Vagina (tissue), 2 donors: ENCODE data around the gene MARVELD1. TPM values are rescaled to one million over a fixed set of nuclear protein-coding genes. Genes with fewer than 3 reads are reported as not detected.
A peak's percentile ranks its signal among the peaks of the same experiment; 100 is the strongest.

Experiments used
- DNase-seq, 2 donors: peaks; one replicate each; pipeline ENCODE4 v3.0.0-alpha.2; 2017; ENCODE audit errors: extremely low spot score in 2 of 2
- H3K27ac ChIP-seq: fragments of 200-600 bp; sonication (generic); one replicate; pipeline ENCODE4 v1.5.1; 2019
- H3K27me3 ChIP-seq: fragments of 200-600 bp; sonication (generic); one replicate; pipeline ENCODE4 v1.5.1; 2019
- H3K36me3 ChIP-seq, 2 donors: fragments of 200-600 bp; sonication (generic); one replicate each; pipeline ENCODE4 v1.5.1; 2017 to 2019
- H3K4me1 ChIP-seq: fragments of 200-600 bp; sonication (generic); one replicate; pipeline ENCODE4 v1.5.1; 2019
- H3K4me3 ChIP-seq, 2 donors: fragments of 200-600 bp; sonication (generic); 1 replicate in 1 of 2; 2 replicates in 1 of 2; pipeline ENCODE4 v1.5.1; 2016 to 2019
- H3K9me3 ChIP-seq: fragments of 200-600 bp; sonication (generic); one replicate; pipeline ENCODE4 v1.5.1; 2019
- POLR2A ChIP-seq, 2 donors: fragments of 450-650 bp; IDR thresholded peaks; one replicate each; pipeline ENCODE4 v1.6.1; 2017; ENCODE audit warnings: antibody characterized with exemption in 2 of 2, mild to moderate bottlenecking in 2 of 2, moderate library complexity in 2 of 2
- POLR2AphosphoS5 ChIP-seq, 2 donors: sonication (generic); formaldehyde crosslinking; IDR thresholded peaks; one replicate each; pipeline ENCODE4 v1.9.0; 2017; ENCODE audit warnings: antibody characterized with exemption in 2 of 2, mild to moderate bottlenecking in 2 of 2, low read depth in 1 of 2; ENCODE audit not compliant: insufficient read depth in 1 of 2
- intact Hi-C: fragments of 100-400 bp; cut with DNase I; formaldehyde crosslinking; loops from one replicate; pipeline ENCODE4 v1.15.1; 2023
- total RNA-seq: library from RNA; depleted of rRNA; stranded (reverse); fragments of >200 nt; gene quantifications from one replicate; pipeline ENCODE4 v1.2.3, GENCODE V29; 2016
- TF ChIP-seq, protein P1 (sequence below), 3 experiments: fragments of 450-650 bp in 2 of 3; fragments of 200-600 bp in 1 of 3; sonication (generic) in 1 of 3; IDR thresholded peaks; one replicate each; pipeline ENCODE4 v1.5.1; 2017 to 2019; ENCODE audit warnings: antibody characterized with exemption in 3 of 3, mild to moderate bottlenecking in 2 of 3, moderate library complexity in 2 of 3

The MARVELD1 gene
- total RNA-seq, 1 donor from 2014 or later = 24.1 TPM

DNA sequence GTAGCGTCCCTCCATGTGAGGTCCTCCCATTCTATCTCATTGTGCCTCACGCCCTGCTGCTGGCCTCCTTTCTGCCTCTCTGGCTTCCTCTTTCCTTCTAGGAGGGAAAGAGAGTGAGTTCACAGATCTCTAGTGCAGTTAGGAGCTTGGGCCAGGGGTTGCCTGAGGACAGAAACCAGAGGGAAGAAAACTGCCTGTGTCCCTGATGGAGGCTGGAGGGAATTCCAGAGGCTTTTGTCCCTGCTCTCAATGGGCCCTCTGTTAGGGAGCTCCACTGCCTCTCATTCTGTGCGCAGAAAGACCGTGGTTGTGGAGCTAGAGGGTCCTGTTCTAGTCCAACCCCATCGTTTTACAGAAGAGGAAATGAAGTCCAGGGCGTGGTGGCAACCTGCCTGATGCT, 4.6 kb downstream of the MARVELD1 start:
- DNase-seq = no peak
- no peaks in the 10 kb centered on the region for H3K9me3 ChIP-seq
- H3K4me3 ChIP-seq = no peak overlapping the region
- H3K36me3 ChIP-seq = peaks cover 0 to 10% of the 10 kb centered on the region in 2 donors
- peaks cover 67% of the 10 kb centered on the region for H3K4me1 ChIP-seq
- H3K27ac ChIP-seq = peak overlapping the region; percentile 97
- TF ChIP-seq POLR2AphosphoS5 (IDR thresholded peaks at IDR 0.05; ENCODE audit: insufficient read depth in 1 of 2, low read depth in 1 of 2) (no peak), POLR2A (IDR thresholded peaks at IDR 0.05) (no peak)
- TF ChIP-seq, protein P1, sequence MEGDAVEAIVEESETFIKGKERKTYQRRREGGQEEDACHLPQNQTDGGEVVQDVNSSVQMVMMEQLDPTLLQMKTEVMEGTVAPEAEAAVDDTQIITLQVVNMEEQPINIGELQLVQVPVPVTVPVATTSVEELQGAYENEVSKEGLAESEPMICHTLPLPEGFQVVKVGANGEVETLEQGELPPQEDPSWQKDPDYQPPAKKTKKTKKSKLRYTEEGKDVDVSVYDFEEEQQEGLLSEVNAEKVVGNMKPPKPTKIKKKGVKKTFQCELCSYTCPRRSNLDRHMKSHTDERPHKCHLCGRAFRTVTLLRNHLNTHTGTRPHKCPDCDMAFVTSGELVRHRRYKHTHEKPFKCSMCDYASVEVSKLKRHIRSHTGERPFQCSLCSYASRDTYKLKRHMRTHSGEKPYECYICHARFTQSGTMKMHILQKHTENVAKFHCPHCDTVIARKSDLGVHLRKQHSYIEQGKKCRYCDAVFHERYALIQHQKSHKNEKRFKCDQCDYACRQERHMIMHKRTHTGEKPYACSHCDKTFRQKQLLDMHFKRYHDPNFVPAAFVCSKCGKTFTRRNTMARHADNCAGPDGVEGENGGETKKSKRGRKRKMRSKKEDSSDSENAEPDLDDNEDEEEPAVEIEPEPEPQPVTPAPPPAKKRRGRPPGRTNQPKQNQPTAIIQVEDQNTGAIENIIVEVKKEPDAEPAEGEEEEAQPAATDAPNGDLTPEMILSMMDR (IDR thresholded peaks at IDR 0.05) = no peak
- intact Hi-C loops = no loop called here
- H3K27me3 ChIP-seq = no peaks in the 10 kb centered on the region

- H3K4me1 ChIP-seq = peaks cover 64% of the 10 kb centered on the region
- TF ChIP-seq, protein P1 (IDR thresholded peaks at IDR 0.05) = no peak
- TF ChIP-seq POLR2AphosphoS5 (IDR thresholded peaks at IDR 0.05; ENCODE audit: insufficient read depth in 1 of 2, low read depth in 1 of 2) (peak; percentile 76 to 89), POLR2A (IDR thresholded peaks at IDR 0.05) (peak in 1 of 2 donors; percentile 8)
- no peaks in the 10 kb centered on the region for H3K27me3 ChIP-seq
- H3K27ac ChIP-seq = peak overlapping the region; percentile 97
- intact Hi-C loops = no loop called here
- H3K9me3 ChIP-seq = no peaks in the 10 kb centered on the region
- peaks cover 0 to 10% of the 10 kb centered on the region in 2 donors for H3K36me3 ChIP-seq
- H3K4me3 ChIP-seq = no peak overlapping the region
- peak in 1 of 2 donors; percentile 98 for DNase-seq
Measured at GRCh38 chr10:97718659-97719142, 5.2 kb downstream of the MARVELD1 start.

- TF ChIP-seq, protein P1 (IDR thresholded peaks at IDR 0.05) = no peak
- TF ChIP-seq POLR2A (IDR thresholded peaks at IDR 0.05) (no peak), POLR2AphosphoS5 (IDR thresholded peaks at IDR 0.05; ENCODE audit: insufficient read depth in 1 of 2, low read depth in 1 of 2) (no peak)
- intact Hi-C loops = no loop called here
- no peak for DNase-seq
- H3K27ac ChIP-seq = peak overlapping the region; percentile 97
- peaks cover 64% of the 10 kb centered on the region for H3K4me1 ChIP-seq
- H3K9me3 ChIP-seq = no peaks in the 10 kb centered on the region
- H3K4me3 ChIP-seq = no peak overlapping the region
- H3K36me3 ChIP-seq = peaks cover 0 to 10% of the 10 kb centered on the region in 2 donors
- H3K27me3 ChIP-seq = no peaks in the 10 kb centered on the region
Measured at GRCh38 chr10:97719602-97720001, 6.1 kb downstream of the MARVELD1 start.

- peaks cover 48% of the 10 kb centered on the region for H3K4me1 ChIP-seq
- peak overlapping the region; percentile 11 for H3K27ac ChIP-seq
- intact Hi-C loops = no loop called here
Measured at GRCh38 chr10:97721871-97722780, 8.6 kb downstream of the MARVELD1 start.

More at GRCh38 chr10:97721871-97722780, 8.6 kb downstream of the MARVELD1 start:
- TF ChIP-seq, protein P1 (IDR thresholded peaks at IDR 0.05) = no peak
- Histone ChIP-seq H3K36me3 (peaks cover 0 to 10% of the 10 kb centered on the region in 2 donors), H3K27me3 (no peaks in the 10 kb centered on the region), H3K4me3 (no peak overlapping the region), H3K9me3 (no peaks in the 10 kb centered on the region)
- DNase-seq = no peak
